ENCODE results near the gene RSPH3. TPM values are rescaled to one million over a fixed set of nuclear protein-coding genes. Genes with fewer than 3 reads are reported as not detected.
"Not testable (repeated sequence)": the region's sequence is repeated elsewhere in the genome, so short reads cannot be mapped to it uniquely, and the experiment has no call there.

RSPH3 gene
- total RNA-seq, 4 donors from 2014 or later, result 6.4 to 11.0 (median 9.6) TPM

DNA sequence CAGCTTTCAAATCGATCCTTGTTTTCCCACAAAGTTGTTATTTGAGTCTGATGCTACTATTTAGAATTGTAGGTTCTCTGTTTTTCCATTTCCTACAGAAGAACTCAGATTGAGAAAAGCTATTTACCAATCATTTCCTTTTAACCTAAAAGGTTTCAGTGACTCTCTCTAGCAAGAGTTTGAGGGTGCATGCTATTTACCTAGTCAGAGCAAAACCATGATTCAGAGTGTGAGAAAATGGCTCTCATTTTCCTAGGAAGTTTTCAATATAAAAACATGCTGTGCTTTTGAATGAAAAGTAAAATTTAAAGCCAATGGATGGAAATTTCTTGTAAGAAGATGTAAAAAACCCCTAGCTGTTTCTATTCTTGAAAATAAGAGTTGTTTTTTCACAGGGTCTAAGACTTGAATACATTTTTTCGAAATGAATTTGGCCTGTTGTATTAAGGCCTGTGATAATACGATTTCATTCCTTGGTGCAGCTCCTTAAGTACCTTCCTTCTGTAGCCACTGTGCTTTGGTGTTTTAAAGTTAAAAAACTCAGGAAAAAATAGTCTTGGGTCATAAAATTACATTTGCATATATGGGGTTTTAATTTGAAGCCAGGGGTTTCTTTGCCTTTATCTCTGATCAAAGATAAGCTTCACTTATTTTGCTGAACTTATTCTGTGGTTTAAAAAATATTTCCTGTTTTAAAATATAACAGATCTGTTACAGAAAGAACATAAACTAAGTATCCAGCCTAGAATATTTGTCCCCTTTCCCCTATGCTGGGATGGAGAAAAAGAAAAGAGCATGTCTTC, 18.0 kb upstream of the RSPH3 start:
- TF ChIP-seq POLR2A (IDR thresholded peaks at IDR 0.05), result no peak
- TF ChIP-seq, protein P1, sequence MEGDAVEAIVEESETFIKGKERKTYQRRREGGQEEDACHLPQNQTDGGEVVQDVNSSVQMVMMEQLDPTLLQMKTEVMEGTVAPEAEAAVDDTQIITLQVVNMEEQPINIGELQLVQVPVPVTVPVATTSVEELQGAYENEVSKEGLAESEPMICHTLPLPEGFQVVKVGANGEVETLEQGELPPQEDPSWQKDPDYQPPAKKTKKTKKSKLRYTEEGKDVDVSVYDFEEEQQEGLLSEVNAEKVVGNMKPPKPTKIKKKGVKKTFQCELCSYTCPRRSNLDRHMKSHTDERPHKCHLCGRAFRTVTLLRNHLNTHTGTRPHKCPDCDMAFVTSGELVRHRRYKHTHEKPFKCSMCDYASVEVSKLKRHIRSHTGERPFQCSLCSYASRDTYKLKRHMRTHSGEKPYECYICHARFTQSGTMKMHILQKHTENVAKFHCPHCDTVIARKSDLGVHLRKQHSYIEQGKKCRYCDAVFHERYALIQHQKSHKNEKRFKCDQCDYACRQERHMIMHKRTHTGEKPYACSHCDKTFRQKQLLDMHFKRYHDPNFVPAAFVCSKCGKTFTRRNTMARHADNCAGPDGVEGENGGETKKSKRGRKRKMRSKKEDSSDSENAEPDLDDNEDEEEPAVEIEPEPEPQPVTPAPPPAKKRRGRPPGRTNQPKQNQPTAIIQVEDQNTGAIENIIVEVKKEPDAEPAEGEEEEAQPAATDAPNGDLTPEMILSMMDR (IDR thresholded peaks at IDR 0.05), result no peak
- no peak for DNase-seq (ENCODE audit: low spot score in 2 of 2)
- intact Hi-C loops (cut with DNase I; ENCODE audit: low total_unique reads), result no loop called here
- H3K4me3 ChIP-seq (ENCODE audit: low read depth, poor library complexity, severe bottlenecking), result no peak overlapping the region
- 85 to 86% methylated on average over 3 of the region's 3 CpGs for WGBS, 2 donors

DNA sequence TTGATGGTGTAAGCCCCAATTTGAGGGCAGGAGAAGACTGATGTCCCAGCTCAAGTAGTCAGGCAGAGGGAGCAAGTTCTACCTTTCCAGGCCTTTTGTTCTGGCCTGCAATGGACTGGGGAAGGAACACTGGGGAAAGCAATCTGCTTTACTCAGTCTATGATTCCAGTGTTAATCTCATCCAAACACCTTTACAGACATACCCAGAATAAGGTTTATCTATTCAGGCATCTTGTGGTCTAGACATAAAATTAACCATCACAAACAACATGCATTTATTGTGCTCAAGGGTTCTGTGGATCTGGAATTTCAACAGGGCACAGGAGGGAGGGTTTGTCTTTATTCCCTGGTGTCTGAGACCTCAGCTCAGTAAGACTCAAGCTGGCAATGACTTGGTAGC, 14.4 kb upstream of the RSPH3 start:
- H3K4me3 ChIP-seq (ENCODE audit: low read depth, poor library complexity, severe bottlenecking), result no peak overlapping the region
- no peak for TF ChIP-seq POLR2A (IDR thresholded peaks at IDR 0.05)
- TF ChIP-seq, protein P1 (IDR thresholded peaks at IDR 0.05), result no peak
- no peak for DNase-seq (ENCODE audit: low spot score in 2 of 2)
- intact Hi-C loops (cut with DNase I; ENCODE audit: low total_unique reads), result no loop called here

DNA sequence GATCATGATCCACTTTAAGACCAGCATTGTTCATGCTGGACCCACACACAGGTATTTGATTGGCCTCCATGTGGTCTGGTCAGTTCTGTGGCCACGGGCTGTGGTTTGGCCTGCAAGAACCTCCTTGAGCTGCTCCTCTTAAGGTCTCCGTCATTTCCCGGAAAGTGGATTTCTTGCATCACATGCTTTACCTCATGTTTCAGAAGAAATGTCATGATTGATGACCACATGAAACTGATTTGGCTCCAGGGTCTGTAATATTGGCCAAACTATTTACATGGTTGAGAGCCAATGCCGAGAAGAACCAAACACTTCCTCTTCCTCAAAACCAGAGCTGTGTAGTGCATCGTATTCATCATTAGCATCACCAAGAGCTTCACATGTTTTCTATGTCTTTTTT, 13.2 kb upstream of the RSPH3 start:
- intact Hi-C loops (cut with DNase I; ENCODE audit: low total_unique reads), result no loop called here
- DNase-seq (ENCODE audit: low spot score in 2 of 2), result no peak
- TF ChIP-seq POLR2A (IDR thresholded peaks at IDR 0.05), result no peak
- TF ChIP-seq, protein P1 (IDR thresholded peaks at IDR 0.05), result no peak
- WGBS, 2 donors, result 60 to 67% methylated on average over 5 of the region's 5 CpGs
- no peak overlapping the region for H3K4me3 ChIP-seq (ENCODE audit: low read depth, poor library complexity, severe bottlenecking)

DNA sequence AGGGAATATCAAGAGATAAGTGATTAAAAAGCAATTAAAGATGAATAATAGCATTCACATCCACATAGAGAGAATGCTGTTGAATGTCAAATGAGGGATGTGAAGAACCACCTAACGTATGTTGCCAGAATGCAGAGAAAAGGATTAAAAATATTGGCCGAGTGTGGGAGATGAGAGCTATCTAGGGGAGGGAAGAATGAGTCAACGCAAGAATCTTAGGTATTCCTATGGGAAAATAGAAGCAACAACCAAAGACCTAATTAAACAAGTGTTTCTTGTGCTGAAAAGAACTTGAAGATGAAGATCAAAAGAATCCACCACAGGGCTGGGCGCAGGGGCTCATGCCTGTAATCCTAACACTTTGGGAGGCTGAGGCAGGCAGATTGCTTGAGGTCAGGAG, 12.2 kb upstream of the RSPH3 start:
- intact Hi-C loops (cut with DNase I; ENCODE audit: low total_unique reads), result no loop called here
- TF ChIP-seq, protein P1 (IDR thresholded peaks at IDR 0.05), result no peak
- TF ChIP-seq POLR2A (IDR thresholded peaks at IDR 0.05), result no peak
- no peak overlapping the region for H3K4me3 ChIP-seq (ENCODE audit: low read depth, poor library complexity, severe bottlenecking)
- WGBS, 2 donors, result 90 to 91% methylated on average over 4 of the region's 4 CpGs
- no peak for DNase-seq (ENCODE audit: low spot score in 2 of 2)

DNA sequence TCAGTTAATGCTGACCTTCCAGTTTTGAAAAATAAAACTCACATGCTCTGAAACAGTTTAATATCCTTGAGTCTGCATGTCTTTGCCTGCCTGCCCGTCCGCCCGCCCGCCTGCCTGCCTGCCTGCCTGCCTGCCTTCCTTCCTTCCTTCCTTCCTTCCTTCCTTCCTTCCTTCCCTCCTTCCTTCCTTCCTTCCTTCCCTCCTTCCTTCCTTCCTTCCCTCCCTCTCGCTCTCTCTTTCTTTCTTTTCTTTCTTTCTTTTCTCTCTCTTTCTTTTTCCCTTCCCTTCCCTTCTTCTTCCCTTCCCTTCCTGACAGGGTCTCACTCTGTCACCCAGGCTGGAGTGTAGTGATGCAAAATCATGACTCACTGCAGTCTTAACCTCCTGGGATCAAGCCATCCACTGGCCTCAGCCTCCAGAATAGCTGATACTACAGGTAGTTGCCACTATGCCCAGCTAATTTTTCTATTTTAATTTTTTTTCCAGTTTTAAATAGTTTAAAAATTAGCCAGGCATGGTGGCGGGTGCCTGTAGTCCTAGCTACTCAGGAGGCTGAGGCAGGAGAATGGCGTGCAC, 10.1 kb upstream of the RSPH3 start:
- intact Hi-C loops (cut with DNase I; ENCODE audit: low total_unique reads); H3K4me3 ChIP-seq (ENCODE audit: low read depth, poor library complexity, severe bottlenecking); DNase-seq (ENCODE audit: low spot score in 2 of 2): not testable (repeated sequence)
- 59 to 74% methylated on average over 7 of the region's 7 CpGs for WGBS, 2 donors

DNA sequence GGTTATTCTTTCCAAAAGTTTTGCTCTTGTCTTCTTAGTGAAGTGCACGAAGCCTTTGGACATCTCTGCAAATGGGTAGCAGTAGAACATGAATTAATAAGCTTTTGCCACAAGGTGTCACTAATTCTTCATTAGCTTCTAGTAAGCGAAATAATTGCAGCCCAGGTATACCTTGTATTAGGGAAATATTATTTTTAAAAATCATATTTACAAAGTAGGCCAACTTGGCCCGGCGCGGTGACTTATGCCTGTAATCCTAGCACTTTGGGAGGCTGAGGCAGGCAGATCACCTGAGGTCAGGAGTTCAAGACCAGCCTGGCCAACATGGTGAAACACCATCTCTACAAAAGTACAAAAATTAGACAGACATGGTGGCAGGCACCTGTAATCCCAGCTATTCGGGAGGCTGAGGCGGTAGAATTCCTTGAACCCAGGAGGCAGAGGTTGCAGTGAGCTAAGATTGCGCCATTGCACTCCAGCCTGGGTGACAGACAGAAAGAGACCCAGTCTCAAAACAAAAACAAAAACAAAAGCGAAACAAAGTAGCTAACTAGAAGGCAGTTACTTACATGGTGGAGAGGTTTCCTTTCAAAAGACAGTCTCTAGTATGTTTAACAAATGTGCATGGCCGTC, 8.8 kb upstream of the RSPH3 start:
- TF ChIP-seq, protein P1 (IDR thresholded peaks at IDR 0.05), result no peak
- no peak for TF ChIP-seq POLR2A (IDR thresholded peaks at IDR 0.05)
- intact Hi-C loops (cut with DNase I; ENCODE audit: low total_unique reads), result no loop called here
- WGBS, 2 donors, result 70 to 73% methylated on average over 10 of the region's 10 CpGs
- no peak for DNase-seq (ENCODE audit: low spot score in 2 of 2)
- H3K4me3 ChIP-seq (ENCODE audit: low read depth, poor library complexity, severe bottlenecking), result no peak overlapping the region

Measured in lower leg skin (tissue), 4 donors.